IMR-90 (cell line): ENCODE measurements around the gene FNIP1. TPM values are rescaled to one million over a fixed set of nuclear protein-coding genes. Genes with fewer than 3 reads are reported as not detected.

Source experiments
- ATAC-seq: fragments of 200-7000 bp; cut with Tn5 transposase; 2 replicates; pipeline ENCODE4 v1.9.1; 2020; ENCODE audit warnings: low read depth, mild to moderate bottlenecking, moderate library complexity
- BruUV-seq: library from RNA; stranded (reverse); fragments of 400-500 nt; replicated peaks from 2 replicates; lab custom pipeline; 2021; lab: Mats Ljungman, UMichigan
- CTCF ChIA-PET: fragments of 300-600 bp; formaldehyde crosslinking; extraction: SDS; loops from one replicate; lab custom pipeline; 2021; ENCODE audit warnings: antibody characterized with exemption; lab: Yijun Ruan, JAX
- POLR2A ChIA-PET: fragments of 300-600 bp; sonication (Branson Sonifier 250); formaldehyde crosslinking; loops from one replicate; lab custom pipeline; 2022; ENCODE audit warnings: antibody characterized with exemption; ENCODE audit not compliant: unreplicated experiment; lab: Charles Lee
- DNase-seq: peaks from one replicate; pipeline ENCODE4 v3.0.0; 2013
- H2AFZ ChIP-seq: replicated peaks from 2 replicates; pipeline ENCODE3; 2013; ENCODE audit warnings: low read length, mild to moderate bottlenecking; ENCODE audit not compliant: poor library complexity
- H2AK5ac ChIP-seq: 2 replicates; pipeline ENCODE4 v1.6.1; 2013; ENCODE audit warnings: low read depth, low read length, inconsistent platforms
- H2AK9ac ChIP-seq: replicated peaks from 2 replicates; pipeline ENCODE3; 2013; ENCODE audit warnings: mild to moderate bottlenecking, low read depth, low read length, moderate library complexity; ENCODE audit not compliant: poor library complexity
- H2BK120ac ChIP-seq: 2 replicates; pipeline ENCODE4 v1.6.1; 2013; ENCODE audit warnings: low read depth, low read length, inconsistent platforms
- H2BK15ac ChIP-seq: 3 replicates; pipeline ENCODE4 v1.6.1; 2013; ENCODE audit warnings: low read depth, low read length, inconsistent platforms
- H2BK20ac ChIP-seq: 2 replicates; pipeline ENCODE4 v1.6.1; 2013; ENCODE audit warnings: low read depth, mild to moderate bottlenecking, inconsistent platforms, low read length, moderate library complexity
- H2BK5ac ChIP-seq: 2 replicates; pipeline ENCODE4 v1.6.1; 2013; ENCODE audit warnings: mild to moderate bottlenecking, low read depth, low read length, inconsistent platforms; ENCODE audit not compliant: poor library complexity, severe bottlenecking
- H3K14ac ChIP-seq: replicated peaks from 2 replicates; pipeline ENCODE4 v1.6.1; 2013; ENCODE audit warnings: low read depth, low read length, inconsistent platforms
- H3K18ac ChIP-seq: 2 replicates; pipeline ENCODE4 v1.6.1; 2013; ENCODE audit warnings: low read depth, low read length, control low read depth
- H3K23ac ChIP-seq: 2 replicates; pipeline ENCODE4 v1.6.1; 2013; ENCODE audit warnings: low read depth, low read length, inconsistent platforms
- H3K27ac ChIP-seq: 2 replicates; pipeline ENCODE4 v1.5.1; 2013; ENCODE audit warnings: mild to moderate bottlenecking, control low read depth, low read length; ENCODE audit not compliant: insufficient read depth
- H3K27me3 ChIP-seq: 2 replicates; pipeline ENCODE4 v1.6.1; 2013; ENCODE audit warnings: low read length; ENCODE audit not compliant: control insufficient read depth, insufficient read depth
- H3K36me3 ChIP-seq: 2 replicates; pipeline ENCODE4 v1.6.1; 2013; ENCODE audit warnings: low read length, mixed read lengths; ENCODE audit not compliant: control insufficient read depth, insufficient read depth
- H3K4ac ChIP-seq: 2 replicates; pipeline ENCODE4 v1.6.1; 2013; ENCODE audit warnings: low read depth, low read length, inconsistent platforms
- H3K4me1 ChIP-seq: 2 replicates; pipeline ENCODE4 v1.6.1; 2013; ENCODE audit warnings: low read length, mixed read lengths; ENCODE audit not compliant: control insufficient read depth, insufficient read depth
- H3K4me2 ChIP-seq: 2 replicates; pipeline ENCODE4 v1.6.1; 2013; ENCODE audit warnings: low read depth, mild to moderate bottlenecking, control low read depth, low read length, moderate library complexity
- H3K4me3 ChIP-seq: 2 replicates; pipeline ENCODE4 v1.5.1; 2013; ENCODE audit warnings: low read depth, mild to moderate bottlenecking, control low read depth, low read length, moderate library complexity; ENCODE audit not compliant: insufficient read depth
- H3K56ac ChIP-seq: 2 replicates; pipeline ENCODE4 v1.6.1; 2013; ENCODE audit warnings: low read length, inconsistent platforms; ENCODE audit not compliant: insufficient read depth; ENCODE audit errors: extremely low read depth
- H3K79me1 ChIP-seq, 2 experiments: 2 replicates each; pipeline ENCODE4 v1.6.1; 2013; ENCODE audit warnings: low read length in 2 of 2, inconsistent platforms in 1 of 2, low read depth in 1 of 2
- H3K9ac ChIP-seq: 2 replicates; pipeline ENCODE4 v1.6.1; 2013; ENCODE audit warnings: low read depth, low read length, control low read depth
- H3K9me1 ChIP-seq: 2 replicates; pipeline ENCODE4 v1.6.1; 2013; ENCODE audit warnings: low read length, inconsistent platforms; ENCODE audit not compliant: insufficient read depth
- H3K9me3 ChIP-seq: 2 replicates; pipeline ENCODE4 v1.6.1; 2013; ENCODE audit warnings: low read length; ENCODE audit not compliant: control insufficient read depth, insufficient read depth
- H4K20me1 ChIP-seq: 2 replicates; pipeline ENCODE4 v1.6.1; 2013; ENCODE audit warnings: low read length, inconsistent platforms; ENCODE audit not compliant: insufficient read depth
- H4K5ac ChIP-seq: 2 replicates; pipeline ENCODE4 v1.6.1; 2013; ENCODE audit warnings: mild to moderate bottlenecking, low read depth, low read length, control low read depth
- H4K8ac ChIP-seq, 2 experiments: 2 replicates each; pipeline ENCODE4 v1.6.1; 2013; ENCODE audit warnings: low read depth in 2 of 2, low read length in 2 of 2, control low read depth in 1 of 2, inconsistent platforms in 1 of 2
- H4K91ac ChIP-seq: 2 replicates; pipeline ENCODE4 v1.6.1; 2013; ENCODE audit warnings: low read depth, low read length, inconsistent platforms; ENCODE audit not compliant: insufficient read depth
- BHLHE40 ChIP-seq: fragments of 150-350 bp; IDR thresholded peaks from 2 replicates; pipeline ENCODE4 v1.6.1; 2016; ENCODE audit warnings: mild to moderate bottlenecking, low read depth, low read length
- WGBS, 2 experiments: methylation state at CpG; one replicate each; pipeline versions ENCODE4 v1.1.5 to v1.1.7; 2013; ENCODE audit warnings: missing lambda C conversion rate in 2 of 2; ENCODE audit not compliant: insufficient read length in 1 of 2; ENCODE audit errors: extremely low coverage in 2 of 2; 5-methylcytosine and 5-hydroxymethylcytosine counted together
- dilution Hi-C: fragments of 300-500 bp; cut with HindIII; formaldehyde crosslinking; loops from one replicate; pipeline ENCODE4 v1.14.3; 2018; ENCODE audit warnings: low sequenced_read_pairs; ENCODE audit not compliant: unreplicated experiment
- in situ Hi-C: fragments of 300-500 bp; cut with MboI; formaldehyde crosslinking; loops from 3 replicates; pipeline ENCODE4 v1.14.3; 2019; ENCODE audit warnings: low sequenced_read_pairs, inconsistent platforms, mixed read lengths
- intact Hi-C: fragments of 100-400 bp; cut with micrococcal nuclease; formaldehyde crosslinking; loops from 2 replicates; pipeline ENCODE4 v1.10.0; 2022
- polyA plus RNA-seq, 3 experiments: library from polyadenylated mRNA; depleted of rRNA; stranded (reverse); fragments of >200 nt; gene quantifications; 2 replicates each; pipeline ENCODE4 v1.2.3, GENCODE V29; 2012; ENCODE audit warnings: low replicate concordance in 1 of 3
- total RNA-seq: library from RNA; depleted of rRNA; stranded (reverse); fragments of >200 nt; gene quantifications from 2 replicates; pipeline ENCODE4 v1.2.3, GENCODE V29; 2012

Gene FNIP1
- total and polyA plus RNA-seq, 2 of the 4 experiments (the other 2 are of a cell fraction) = 5.6 to 34.1 TPM

GRCh38 chr5:131756942-131757341 lies 39.9 kb downstream of the FNIP1 start:
- WGBS, 2 experiments = no CpG with 5 or more reads among the region's 1 CpG
- no TSS peak for BruUV-seq
- dilution Hi-C loops = no loop called here

More at GRCh38 chr5:131756942-131757341, 39.9 kb downstream of the FNIP1 start:
- ATAC-seq (no peak), DNase-seq (no peak)
- Histone ChIP-seq H3K56ac (no peak overlapping the region), H2AK9ac (no peak overlapping the region), H3K4ac (no peak overlapping the region), H3K9ac (no peak overlapping the region), H2AK5ac (no peak overlapping the region), H3K4me3 (no peak overlapping the region), H3K27ac (no peak overlapping the region), H3K18ac (no peak overlapping the region), H4K8ac (no peak overlapping the region), H4K5ac (no peak overlapping the region), H3K23ac (peak overlapping the region; percentile 74; the same call in 1 of the 2 replicates), H4K20me1 (peaks cover 84% of the 10 kb centered on the region), H3K27me3 (no peaks in the 10 kb centered on the region), H2BK5ac (no peak overlapping the region), H4K91ac (no peak overlapping the region), H2AFZ (no peak overlapping the region), H3K36me3 (no peaks in the 10 kb centered on the region), H3K4me1 (peaks cover 8% of the 10 kb centered on the region; the same call in 1 of the 2 replicates), H2BK20ac (no peak overlapping the region), H2BK15ac (no peak overlapping the region), H3K9me3 (no peaks in the 10 kb centered on the region), H3K9me1 (peaks cover 14% of the 10 kb centered on the region), H3K4me2 (no peak overlapping the region), H3K14ac (0 out of 2 replicates have a peak overlapping the region, but pooled peaks have one; percentile 31), H3K79me1 (peaks cover 41 to 74% of the 10 kb centered on the region in 2 experiments), H2BK120ac (no peak overlapping the region)
- in situ Hi-C loops = no loop called here
- ChIA-PET CTCF (no interaction called here), POLR2A (no interaction called here)
- TF ChIP-seq BHLHE40 = no peak
- intact Hi-C loops = no loop called here
